ENCODE results near the gene LARGE1.

Gene LARGE1

DNA sequence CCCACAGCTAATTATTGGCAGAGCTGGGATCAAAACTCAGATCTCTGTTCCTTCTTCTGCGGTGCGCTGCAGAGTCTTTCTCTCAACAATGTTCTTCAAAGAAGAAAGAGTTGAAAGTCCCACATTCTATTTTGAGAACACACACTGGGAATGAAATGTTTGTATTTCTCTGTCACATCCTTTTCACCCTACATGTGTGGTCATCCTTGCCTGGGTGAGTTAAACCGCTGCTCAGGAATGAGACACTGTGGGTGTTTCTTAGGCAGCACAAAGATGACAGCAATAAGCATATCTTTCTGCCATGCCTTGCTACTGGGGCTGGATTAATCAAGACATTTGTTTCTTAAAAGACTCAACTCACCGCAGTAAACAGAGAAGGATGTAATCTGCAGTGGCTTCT lies 222.6 kb downstream of the LARGE1 start:
- TF ChIP-seq, protein P1, sequence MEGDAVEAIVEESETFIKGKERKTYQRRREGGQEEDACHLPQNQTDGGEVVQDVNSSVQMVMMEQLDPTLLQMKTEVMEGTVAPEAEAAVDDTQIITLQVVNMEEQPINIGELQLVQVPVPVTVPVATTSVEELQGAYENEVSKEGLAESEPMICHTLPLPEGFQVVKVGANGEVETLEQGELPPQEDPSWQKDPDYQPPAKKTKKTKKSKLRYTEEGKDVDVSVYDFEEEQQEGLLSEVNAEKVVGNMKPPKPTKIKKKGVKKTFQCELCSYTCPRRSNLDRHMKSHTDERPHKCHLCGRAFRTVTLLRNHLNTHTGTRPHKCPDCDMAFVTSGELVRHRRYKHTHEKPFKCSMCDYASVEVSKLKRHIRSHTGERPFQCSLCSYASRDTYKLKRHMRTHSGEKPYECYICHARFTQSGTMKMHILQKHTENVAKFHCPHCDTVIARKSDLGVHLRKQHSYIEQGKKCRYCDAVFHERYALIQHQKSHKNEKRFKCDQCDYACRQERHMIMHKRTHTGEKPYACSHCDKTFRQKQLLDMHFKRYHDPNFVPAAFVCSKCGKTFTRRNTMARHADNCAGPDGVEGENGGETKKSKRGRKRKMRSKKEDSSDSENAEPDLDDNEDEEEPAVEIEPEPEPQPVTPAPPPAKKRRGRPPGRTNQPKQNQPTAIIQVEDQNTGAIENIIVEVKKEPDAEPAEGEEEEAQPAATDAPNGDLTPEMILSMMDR (IDR thresholded peaks at IDR 0.05; ENCODE audit: low read depth, low read length), result no peak
- no peak for DNase-seq (ENCODE audit: extremely low read depth, low read depth)

DNA sequence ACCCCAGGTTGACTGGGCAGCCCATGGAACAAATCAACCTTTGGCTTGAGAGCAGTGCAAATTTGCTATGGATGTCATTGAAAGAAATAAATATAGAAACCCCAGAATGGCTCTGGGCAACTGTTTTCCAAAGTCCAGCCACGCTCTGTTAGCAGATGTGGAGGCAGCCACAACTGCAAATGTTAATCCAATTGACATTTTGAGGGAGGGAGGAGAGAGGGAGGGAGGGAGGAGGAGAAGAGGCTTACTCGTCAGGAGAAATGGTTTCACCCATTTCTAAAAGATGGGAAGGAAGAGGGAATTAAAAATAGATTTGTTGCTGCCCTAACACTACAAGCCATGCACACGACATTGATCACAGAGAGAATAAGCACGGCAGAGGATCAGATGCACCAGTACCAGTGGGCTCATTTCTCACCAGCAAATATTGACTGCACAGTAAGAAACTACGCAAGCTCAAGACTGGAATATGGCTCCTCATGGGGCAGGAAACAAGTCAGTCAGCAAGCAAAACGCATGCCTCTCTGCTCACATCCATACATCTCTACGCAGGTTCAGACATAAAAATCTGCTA lies 229.1 kb downstream of the LARGE1 start:
- TF ChIP-seq, protein P1 (IDR thresholded peaks at IDR 0.05; ENCODE audit: low read depth, low read length), result no peak
- DNase-seq (ENCODE audit: extremely low read depth, low read depth), result no peak

DNA sequence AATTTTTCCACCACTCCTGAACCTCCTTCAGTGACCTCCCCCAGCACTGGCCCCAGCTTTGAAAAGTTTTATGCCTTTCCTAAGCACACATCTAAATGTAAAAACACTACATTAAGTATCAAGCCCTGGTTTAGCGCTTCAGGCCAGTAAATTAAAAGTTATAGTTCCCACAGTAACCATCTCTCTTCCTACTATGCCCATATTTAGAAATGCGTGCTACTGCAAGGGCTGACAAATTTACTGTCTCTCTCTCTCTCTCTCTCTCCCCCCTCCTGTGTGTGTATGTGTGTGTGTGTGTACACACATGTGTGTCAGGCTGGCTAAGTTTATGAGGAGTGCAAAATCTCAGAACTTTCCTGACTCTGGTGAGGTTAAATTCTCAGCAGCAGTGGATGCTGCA lies 231.4 kb downstream of the LARGE1 start:
- TF ChIP-seq, protein P1 (IDR thresholded peaks at IDR 0.05; ENCODE audit: low read depth, low read length), result no peak

DNA sequence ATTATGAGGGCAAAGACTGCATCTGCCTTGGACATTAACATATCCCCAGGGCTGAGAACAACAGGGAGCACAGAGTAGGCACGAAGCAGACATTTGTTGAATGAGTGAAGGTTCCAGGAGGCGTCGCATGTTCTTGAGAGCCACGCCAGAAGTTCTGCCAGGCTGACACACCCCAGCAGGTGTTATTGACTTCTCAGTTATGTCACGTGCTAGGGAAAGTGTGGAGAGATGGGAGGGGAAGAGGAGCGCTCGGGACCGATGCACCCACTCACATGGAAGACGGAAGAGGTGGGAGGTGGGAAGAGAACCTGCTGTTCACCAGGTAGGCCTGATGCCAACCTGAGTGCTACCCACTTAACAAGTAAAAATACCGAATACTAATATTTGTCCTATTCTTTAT lies 232.8 kb downstream of the LARGE1 start:
- TF ChIP-seq, protein P1 (IDR thresholded peaks at IDR 0.05; ENCODE audit: low read depth, low read length), result no peak

More for the DNA sequence above, 231.4 kb downstream of the LARGE1 start:
- DNase-seq (ENCODE audit: extremely low read depth, low read depth), result no peak

DNA sequence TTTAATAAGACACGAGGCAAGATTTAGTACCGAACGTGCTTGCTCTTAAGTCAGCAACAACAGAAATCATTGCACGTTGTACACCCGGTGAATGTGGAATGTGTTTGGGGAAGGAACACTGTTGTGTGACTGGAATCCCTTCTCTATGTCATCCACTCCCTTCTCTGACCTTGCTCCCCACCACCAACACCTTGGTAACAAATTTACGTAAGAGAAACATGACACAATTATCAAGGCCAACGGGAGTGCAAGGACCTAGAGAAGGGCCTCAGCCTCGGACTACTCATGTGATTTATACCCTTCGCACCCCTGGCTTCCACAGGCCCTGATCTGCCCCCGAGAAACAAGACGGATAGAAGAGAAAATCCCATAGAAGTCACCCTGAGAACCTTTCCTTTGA lies 236.2 kb downstream of the LARGE1 start:
- DNase-seq (ENCODE audit: extremely low read depth, low read depth), result no peak

More for the DNA sequence above, 232.8 kb downstream of the LARGE1 start:
- no peak for DNase-seq (ENCODE audit: extremely low read depth, low read depth)

DNA sequence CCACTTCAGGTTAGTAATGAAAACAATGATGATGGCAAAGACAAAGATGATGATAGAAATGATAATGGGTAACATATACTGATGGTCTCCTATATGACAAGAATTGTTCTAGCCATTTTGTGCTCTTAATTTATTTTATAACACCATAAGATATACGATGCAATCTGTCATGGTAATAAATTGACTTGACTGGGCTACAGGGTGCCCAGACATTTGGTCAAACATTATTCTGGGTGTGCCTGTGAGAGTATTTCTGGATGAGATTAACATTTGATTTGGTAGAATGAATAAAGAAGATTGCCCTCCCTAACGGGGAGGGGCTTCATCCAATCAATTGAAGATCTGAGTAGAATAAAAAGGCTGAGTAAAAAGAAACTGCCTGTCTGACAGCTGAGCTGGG lies 237.3 kb downstream of the LARGE1 start:
- TF ChIP-seq, protein P1 (IDR thresholded peaks at IDR 0.05; ENCODE audit: low read depth, low read length), result no peak

More for the DNA sequence above, 236.2 kb downstream of the LARGE1 start:
- TF ChIP-seq, protein P1 (IDR thresholded peaks at IDR 0.05; ENCODE audit: low read depth, low read length), result no peak

DNA sequence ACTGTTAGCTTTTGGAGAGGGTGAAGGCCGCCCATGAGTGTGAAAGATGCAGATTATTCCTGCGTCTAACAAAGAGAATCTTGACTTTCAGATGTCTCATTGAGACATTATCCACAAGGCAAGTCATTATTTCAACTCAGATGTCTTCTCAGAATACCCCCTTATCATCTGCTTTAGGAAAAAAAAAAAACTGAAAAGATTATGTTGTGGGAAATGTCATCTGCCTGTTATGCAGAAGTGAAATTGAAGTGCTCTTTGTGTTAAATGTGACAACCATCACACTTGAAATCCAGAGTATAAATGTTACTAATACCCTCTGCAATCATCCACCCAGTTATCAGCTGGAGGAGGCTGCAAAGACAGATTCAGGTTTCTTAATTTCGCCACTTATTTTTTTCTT lies 239.6 kb downstream of the LARGE1 start:
- TF ChIP-seq, protein P1 (IDR thresholded peaks at IDR 0.05; ENCODE audit: low read depth, low read length), result no peak
- DNase-seq (ENCODE audit: extremely low read depth, low read depth), result no peak

More for the DNA sequence above, 237.3 kb downstream of the LARGE1 start:
- no peak for DNase-seq (ENCODE audit: extremely low read depth, low read depth)

Measured in AG09319 (cell line).